Epithelial cell of esophagus (primary cell): ENCODE results near the gene RALGPS1.

ENCODE experiments used
- DNase-seq: peaks from one replicate; pipeline ENCODE4 v3.0.0; 2010; ENCODE audit warnings: low read depth
- H3K4me3 ChIP-seq: 2 replicates; pipeline ENCODE4 v1.5.1; 2011; ENCODE audit warnings: mild to moderate bottlenecking, low read length, control low read depth
- TF ChIP-seq, protein P1 (sequence below): IDR thresholded peaks from 2 replicates; pipeline ENCODE4 v1.5.1; 2011; ENCODE audit warnings: low read depth, mild to moderate bottlenecking, low read length, control low read depth, inconsistent platforms; ENCODE audit not compliant: insufficient read depth; ENCODE audit errors: missing control alignments

The RALGPS1 gene

DNA sequence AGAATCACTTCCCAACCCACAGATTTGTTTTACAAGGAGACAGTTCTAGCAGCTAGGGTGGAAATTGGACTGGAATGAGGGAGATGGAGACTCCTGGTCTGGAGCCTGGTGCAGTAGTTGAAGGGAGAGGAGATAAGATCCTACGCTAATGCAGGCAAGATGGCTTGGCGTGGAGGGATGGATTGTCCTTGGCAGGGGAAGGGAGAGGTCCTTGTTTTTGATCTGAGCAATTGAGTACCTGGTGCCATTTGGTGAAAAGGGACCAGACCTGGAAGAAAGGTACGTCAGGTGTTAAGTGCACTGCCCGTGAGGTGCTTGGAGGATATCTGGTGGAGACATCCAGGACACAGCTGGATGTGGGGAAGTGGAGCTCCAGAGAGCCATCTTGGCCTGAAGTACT, 172.2 kb downstream of the RALGPS1 start:
- TF ChIP-seq, protein P1, sequence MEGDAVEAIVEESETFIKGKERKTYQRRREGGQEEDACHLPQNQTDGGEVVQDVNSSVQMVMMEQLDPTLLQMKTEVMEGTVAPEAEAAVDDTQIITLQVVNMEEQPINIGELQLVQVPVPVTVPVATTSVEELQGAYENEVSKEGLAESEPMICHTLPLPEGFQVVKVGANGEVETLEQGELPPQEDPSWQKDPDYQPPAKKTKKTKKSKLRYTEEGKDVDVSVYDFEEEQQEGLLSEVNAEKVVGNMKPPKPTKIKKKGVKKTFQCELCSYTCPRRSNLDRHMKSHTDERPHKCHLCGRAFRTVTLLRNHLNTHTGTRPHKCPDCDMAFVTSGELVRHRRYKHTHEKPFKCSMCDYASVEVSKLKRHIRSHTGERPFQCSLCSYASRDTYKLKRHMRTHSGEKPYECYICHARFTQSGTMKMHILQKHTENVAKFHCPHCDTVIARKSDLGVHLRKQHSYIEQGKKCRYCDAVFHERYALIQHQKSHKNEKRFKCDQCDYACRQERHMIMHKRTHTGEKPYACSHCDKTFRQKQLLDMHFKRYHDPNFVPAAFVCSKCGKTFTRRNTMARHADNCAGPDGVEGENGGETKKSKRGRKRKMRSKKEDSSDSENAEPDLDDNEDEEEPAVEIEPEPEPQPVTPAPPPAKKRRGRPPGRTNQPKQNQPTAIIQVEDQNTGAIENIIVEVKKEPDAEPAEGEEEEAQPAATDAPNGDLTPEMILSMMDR = no peak
- no peak for DNase-seq
- H3K4me3 ChIP-seq = no peak overlapping the region

DNA sequence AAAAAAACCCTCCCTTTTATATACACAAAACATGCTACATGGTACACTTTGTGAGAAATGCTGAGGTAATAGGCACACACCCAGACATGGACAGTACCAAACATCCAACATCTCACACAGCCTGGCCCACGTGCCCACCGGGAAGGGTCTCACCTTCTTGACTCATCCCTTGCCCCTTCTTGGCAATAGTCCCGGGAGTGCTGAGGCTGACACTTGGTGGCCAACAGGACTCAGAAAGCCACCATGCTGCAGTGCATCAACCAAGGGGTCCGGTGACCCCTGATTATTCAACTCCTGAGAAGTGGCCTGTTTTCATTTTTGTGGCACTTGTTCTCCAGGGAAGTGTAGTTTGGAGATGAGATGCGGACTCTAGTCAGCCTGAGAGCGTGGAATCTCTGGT, 172.8 kb downstream of the RALGPS1 start:
- TF ChIP-seq, protein P1 = no peak
- no peak for DNase-seq
- H3K4me3 ChIP-seq = no peak overlapping the region

DNA sequence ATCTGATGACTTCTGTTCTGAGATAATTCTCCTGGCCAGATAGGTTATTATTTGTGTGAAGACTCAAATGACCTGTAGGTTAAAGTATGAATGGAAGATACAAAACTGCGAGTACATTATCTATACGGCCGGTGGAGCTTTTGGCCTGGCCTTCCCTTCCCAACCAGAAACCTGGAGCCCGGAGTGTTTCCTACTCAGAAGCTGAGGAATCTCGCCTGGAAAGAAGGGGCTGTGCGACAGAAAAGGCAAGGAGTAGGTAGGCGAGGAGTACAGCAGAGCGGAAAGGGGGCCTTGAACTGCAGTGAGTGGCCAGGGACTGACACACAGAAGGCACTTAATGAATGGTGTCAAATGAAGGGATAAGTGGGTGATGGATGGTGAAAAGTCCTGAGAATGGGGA, 173.3 kb downstream of the RALGPS1 start:
- H3K4me3 ChIP-seq = no peak overlapping the region
- TF ChIP-seq, protein P1 = no peak
- DNase-seq = no peak

DNA sequence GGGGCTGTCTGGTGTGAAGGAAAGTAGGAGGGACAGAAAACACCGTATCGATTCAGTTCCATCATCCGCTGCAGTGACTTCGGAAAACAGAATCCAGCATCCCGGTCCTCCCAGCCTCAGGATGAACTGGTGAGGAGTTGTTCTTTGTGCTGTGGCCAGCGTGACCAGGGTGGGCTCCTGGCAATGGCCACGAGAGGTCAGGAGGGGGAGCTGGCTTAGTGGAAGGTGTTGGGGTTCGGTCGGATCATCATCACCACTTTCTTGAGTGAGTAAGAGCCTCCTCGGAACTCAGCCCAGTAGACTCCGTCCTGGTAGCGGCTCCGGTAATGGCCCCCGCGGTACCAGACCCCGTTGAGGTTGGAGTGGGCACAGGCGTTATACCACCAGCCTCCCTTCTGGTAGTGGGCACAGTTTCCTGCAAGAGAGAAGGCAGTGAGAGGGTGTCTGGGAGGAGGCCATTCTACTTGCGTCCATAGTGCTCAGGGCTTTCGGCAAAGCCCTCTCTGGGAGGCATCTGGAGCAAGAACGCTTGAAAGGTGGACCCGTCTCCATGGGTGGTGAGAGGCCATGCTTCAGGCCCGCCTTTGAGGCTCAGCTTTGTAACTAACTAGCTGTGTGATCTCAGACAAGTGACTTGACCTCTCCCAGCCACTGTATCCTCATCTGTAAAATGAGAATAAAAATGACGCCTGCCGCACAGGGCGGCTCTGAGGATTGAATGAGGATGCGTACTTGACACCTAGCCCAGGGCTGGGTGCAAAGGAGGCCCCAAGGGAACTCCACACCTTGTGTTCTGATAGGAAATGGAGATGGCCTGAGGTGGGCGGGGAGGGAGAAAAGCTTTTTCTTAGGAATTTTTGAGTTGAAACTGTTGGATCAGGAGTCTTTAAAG, 174.4 kb downstream of the RALGPS1 start:
- DNase-seq = no peak
- TF ChIP-seq, protein P1 = no peak
- H3K4me3 ChIP-seq = no peak overlapping the region

DNA sequence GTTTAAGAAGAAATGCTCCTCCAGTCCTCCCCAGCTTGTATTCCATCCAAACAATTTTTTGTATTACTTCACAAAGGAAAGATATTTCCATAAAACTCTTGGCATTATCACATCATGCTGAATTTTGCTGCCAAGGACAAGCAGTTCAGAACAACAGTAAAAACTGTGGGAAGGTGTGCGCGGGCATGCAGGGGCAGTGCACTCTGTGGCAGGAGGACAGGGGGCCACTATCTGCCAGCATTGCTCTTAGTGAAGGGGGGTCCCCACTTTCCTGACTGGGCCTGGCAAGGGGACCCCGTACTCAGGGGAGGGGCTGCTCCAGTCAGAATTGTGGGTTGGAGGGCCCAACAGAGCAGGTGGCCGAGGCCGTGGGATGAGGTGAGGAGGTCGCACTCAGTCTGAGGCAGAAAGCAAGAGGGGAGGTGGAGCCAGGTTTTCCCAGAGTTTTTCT, 175.1 kb downstream of the RALGPS1 start:
- TF ChIP-seq, protein P1 = no peak
- H3K4me3 ChIP-seq = no peak overlapping the region
- no peak for DNase-seq

DNA sequence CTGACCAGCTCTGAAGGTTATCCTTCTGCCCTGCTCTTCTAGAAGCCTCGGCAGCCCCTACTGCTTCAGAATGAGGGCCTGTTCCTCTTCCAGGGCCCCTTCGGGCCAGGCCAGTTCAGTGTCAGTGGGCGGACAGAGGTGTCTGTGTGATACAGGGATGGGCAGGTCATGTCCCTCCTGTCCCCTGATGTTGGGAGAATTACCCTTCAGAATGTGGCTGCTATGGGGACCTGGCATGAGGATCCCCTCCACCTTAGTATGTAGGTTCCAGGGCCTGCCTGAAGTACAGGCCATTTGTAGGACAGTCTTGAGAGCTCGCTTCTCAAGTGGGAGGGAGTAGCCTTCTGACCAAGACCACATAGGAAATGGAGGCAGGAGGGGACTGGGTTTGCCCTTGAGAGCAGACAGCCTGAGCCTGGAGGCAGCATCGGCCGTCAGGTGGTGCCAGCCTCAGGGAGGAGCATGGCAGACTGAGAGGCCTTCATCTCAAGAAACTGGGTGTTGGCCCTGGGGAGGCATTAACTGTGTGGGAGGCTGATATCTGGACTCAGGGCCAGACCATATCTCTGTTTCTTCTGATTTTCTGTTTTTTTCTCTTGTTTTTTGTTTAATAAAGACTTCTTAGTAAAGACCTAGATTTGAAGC, 175.9 kb downstream of the RALGPS1 start:
- TF ChIP-seq, protein P1 = no peak
- no peak for DNase-seq
- no peak overlapping the region for H3K4me3 ChIP-seq
